Stomach (tissue), 9 donors: ENCODE results near the gene B3GALNT1. TPM values are rescaled to one million over a fixed set of nuclear protein-coding genes. Genes with fewer than 3 reads are reported as not detected.

Source experiments
- DNase-seq, 2 donors: peaks; one replicate each; pipeline versions ENCODE4 v3.0.0 to v3.0.0-alpha.2; 2013 to 2019
- H3K27ac ChIP-seq, 5 donors: fragments of 200-600 bp in 4 of 5; sonication (generic) in 4 of 5; one replicate each; pipeline ENCODE4 v1.5.1; 2013 to 2019; ENCODE audit warnings: mild to moderate bottlenecking in 1 of 5, moderate library complexity in 1 of 5
- H3K27me3 ChIP-seq, 3 donors: fragments of 200-600 bp; sonication (generic); one replicate each; pipeline ENCODE4 v1.5.1; 2017 to 2019; ENCODE audit warnings: mixed run types in 1 of 3
- H3K36me3 ChIP-seq, 4 donors: fragments of 200-600 bp; sonication (generic); 1 replicate in 3 of 4; 2 replicates in 1 of 4; pipeline ENCODE4 v1.5.1; 2016 to 2019
- H3K4me1 ChIP-seq, 4 donors: fragments of 200-600 bp; sonication (generic); one replicate each; pipeline ENCODE4 v1.5.1; 2016 to 2019
- H3K4me3 ChIP-seq, 4 donors: fragments of 200-600 bp; sonication (generic) in 3 of 4; one replicate each; pipeline ENCODE4 v1.5.1; 2016 to 2019; ENCODE audit warnings: mild to moderate bottlenecking in 1 of 4
- H3K9me3 ChIP-seq, 4 donors: fragments of 200-600 bp; sonication (generic); one replicate each; pipeline ENCODE4 v1.5.1; 2016 to 2019
- EP300 ChIP-seq: sonication (generic); formaldehyde crosslinking; IDR thresholded peaks from one replicate; pipeline ENCODE4 v1.6.1; 2017; ENCODE audit warnings: antibody characterized with exemption
- POLR2A ChIP-seq, 4 donors: fragments of 450-650 bp; IDR thresholded peaks; one replicate each; pipeline ENCODE4 v1.6.1; 2016; ENCODE audit warnings: antibody characterized with exemption in 4 of 4, control low read depth in 2 of 4, mild to moderate bottlenecking in 1 of 4, moderate library complexity in 1 of 4
- POLR2AphosphoS5 ChIP-seq, 3 donors: sonication (generic); formaldehyde crosslinking; IDR thresholded peaks; one replicate each; pipeline ENCODE4 v1.6.1; 2016; ENCODE audit warnings: antibody characterized with exemption in 3 of 3
- WGBS, 5 donors: extraction: QIAGEN DNeasy Blood & Tissue Kit in 3 of 5; methylation state at CpG; one replicate each; pipeline versions ENCODE4 v1.1.5 to v1.1.7; 2013 to 2018; 5-methylcytosine and 5-hydroxymethylcytosine counted together
- intact Hi-C: fragments of 100-400 bp; cut with DNase I; formaldehyde crosslinking; loops from one replicate; pipeline ENCODE4 v1.15.1; 2023; ENCODE audit warnings: low total_unique reads
- polyA plus RNA-seq, 3 donors: library from polyadenylated mRNA; stranded (reverse); fragments of 200-250 nt; gene quantifications; one replicate each; pipeline ENCODE4 v1.2.3, GENCODE V29; 2013
- total RNA-seq, 5 donors: library from RNA; depleted of rRNA; stranded (reverse); fragments of >200 nt; gene quantifications; one replicate each; pipeline versions ENCODE4 v1.1.0 to v1.2.3, GENCODE V29; 2014 to 2016
- TF ChIP-seq, protein P1 (sequence below), 7 experiments: fragments of 450-650 bp in 4 of 7; fragments of 200-600 bp in 3 of 7; sonication (generic) in 3 of 7; IDR thresholded peaks; one replicate each; pipeline ENCODE4 v1.5.1; 2016 to 2019; ENCODE audit warnings: antibody characterized with exemption in 7 of 7, control low read depth in 2 of 7, mild to moderate bottlenecking in 1 of 7
- donor health status: healthy with polysubstance abuse.
- donor health status: Bipolar disorder and iron deficiency.
- donor health status: healthy.

The B3GALNT1 gene
- total and polyA plus RNA-seq, 8 donors = 2.7 to 26.1 (median 4.7) TPM; not detected in 2

DNA sequence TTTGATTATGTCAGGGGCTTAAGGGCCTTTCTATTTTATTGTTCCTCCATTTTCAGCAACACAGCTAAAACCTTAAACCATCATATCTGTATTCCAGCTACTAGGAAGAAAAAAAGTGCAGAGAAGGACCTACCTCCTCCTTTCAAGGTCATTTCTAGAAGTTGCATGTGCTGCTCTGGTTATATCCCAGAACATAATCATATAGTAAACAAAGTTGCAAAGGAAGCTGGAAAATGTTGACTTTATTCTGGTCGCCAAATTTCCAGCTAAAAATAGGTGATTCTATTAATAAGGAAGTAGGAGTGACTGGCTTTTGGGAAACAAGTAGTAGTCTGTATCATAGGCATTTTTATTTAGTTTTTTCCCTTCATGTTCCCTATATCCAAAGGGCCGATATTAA lies 21.3 kb upstream of the B3GALNT1 start:
- no peaks in the 10 kb centered on the region for H3K27me3 ChIP-seq
- no peak for DNase-seq
- peaks cover 0 to 38% (median 28%) of the 10 kb centered on the region in 4 donors for H3K9me3 ChIP-seq
- no peak overlapping the region for H3K4me3 ChIP-seq
- H3K36me3 ChIP-seq = no peaks in the 10 kb centered on the region
- 41 to 58% (median 54%) methylated on average over 2 of the region's 2 CpGs for WGBS, 5 donors
- intact Hi-C loops = no loop called here
- TF ChIP-seq, protein P1, sequence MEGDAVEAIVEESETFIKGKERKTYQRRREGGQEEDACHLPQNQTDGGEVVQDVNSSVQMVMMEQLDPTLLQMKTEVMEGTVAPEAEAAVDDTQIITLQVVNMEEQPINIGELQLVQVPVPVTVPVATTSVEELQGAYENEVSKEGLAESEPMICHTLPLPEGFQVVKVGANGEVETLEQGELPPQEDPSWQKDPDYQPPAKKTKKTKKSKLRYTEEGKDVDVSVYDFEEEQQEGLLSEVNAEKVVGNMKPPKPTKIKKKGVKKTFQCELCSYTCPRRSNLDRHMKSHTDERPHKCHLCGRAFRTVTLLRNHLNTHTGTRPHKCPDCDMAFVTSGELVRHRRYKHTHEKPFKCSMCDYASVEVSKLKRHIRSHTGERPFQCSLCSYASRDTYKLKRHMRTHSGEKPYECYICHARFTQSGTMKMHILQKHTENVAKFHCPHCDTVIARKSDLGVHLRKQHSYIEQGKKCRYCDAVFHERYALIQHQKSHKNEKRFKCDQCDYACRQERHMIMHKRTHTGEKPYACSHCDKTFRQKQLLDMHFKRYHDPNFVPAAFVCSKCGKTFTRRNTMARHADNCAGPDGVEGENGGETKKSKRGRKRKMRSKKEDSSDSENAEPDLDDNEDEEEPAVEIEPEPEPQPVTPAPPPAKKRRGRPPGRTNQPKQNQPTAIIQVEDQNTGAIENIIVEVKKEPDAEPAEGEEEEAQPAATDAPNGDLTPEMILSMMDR (IDR thresholded peaks at IDR 0.05) = no peak
- no peak for TF ChIP-seq POLR2A (IDR thresholded peaks at IDR 0.05)
- TF ChIP-seq EP300 = no peak
- TF ChIP-seq POLR2AphosphoS5 (IDR thresholded peaks at IDR 0.05) = no peak
- H3K27ac ChIP-seq = no peak overlapping the region
- H3K4me1 ChIP-seq = no peaks in the 10 kb centered on the region

DNA sequence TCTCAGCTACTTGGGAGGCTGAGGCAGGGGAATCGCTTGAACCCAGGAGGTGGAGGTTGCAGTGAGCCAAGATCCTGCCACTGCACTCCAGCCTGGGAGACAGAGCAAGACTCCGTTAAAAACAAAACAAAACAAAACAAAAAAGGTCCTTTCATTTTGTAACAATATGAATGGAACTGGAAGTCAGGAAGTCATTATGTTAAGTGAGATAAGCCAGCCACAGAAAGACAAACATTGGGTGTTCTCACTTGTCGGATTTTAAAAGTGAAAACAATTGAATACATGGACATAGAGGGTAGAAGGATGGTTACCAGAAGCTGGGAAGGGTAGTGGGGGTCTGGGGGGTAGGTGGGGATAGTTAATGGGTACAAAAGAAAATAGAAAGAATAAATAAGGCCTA lies 12.5 kb upstream of the B3GALNT1 start:
- TF ChIP-seq POLR2AphosphoS5 (IDR thresholded peaks at IDR 0.05) (no peak), EP300 (no peak), POLR2A (IDR thresholded peaks at IDR 0.05) (no peak)
- TF ChIP-seq, protein P1 (IDR thresholded peaks at IDR 0.05) = no peak
- Histone ChIP-seq H3K27ac (no peak overlapping the region), H3K27me3 (no peaks in the 10 kb centered on the region), H3K36me3 (no peaks in the 10 kb centered on the region), H3K4me3 (no peak overlapping the region), H3K4me1 (no peaks in the 10 kb centered on the region), H3K9me3 (peaks cover 6 to 62% (median 47%) of the 10 kb centered on the region in 4 donors)
- WGBS, 5 donors = 48 to 69% (median 55%) methylated on average over 3 of the region's 3 CpGs
- intact Hi-C loops = no loop called here
- DNase-seq = no peak

DNA sequence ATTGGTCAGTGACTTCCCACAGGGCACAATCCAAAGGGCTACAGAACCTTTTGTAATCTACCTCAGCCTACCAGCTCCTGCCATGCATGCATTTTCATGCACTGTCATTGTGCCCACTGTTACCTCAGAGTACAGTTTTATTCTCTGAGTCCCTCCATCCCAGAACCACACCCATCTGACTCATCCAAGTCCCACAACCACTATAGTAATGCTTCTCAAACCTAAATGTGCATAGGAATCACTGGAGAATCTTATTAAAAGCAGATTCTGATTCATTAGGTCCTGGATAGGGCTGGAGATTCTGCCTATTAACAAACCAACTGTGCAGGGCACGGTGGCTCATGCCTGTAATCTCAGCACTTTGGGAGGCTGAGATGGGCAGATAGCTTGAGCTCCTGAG lies 3.7 kb upstream of the B3GALNT1 start:
- H3K4me3 ChIP-seq = no peak overlapping the region
- DNase-seq = no peak
- TF ChIP-seq POLR2AphosphoS5 (IDR thresholded peaks at IDR 0.05) (no peak), POLR2A (IDR thresholded peaks at IDR 0.05) (no peak), EP300 (no peak)
- TF ChIP-seq, protein P1 (IDR thresholded peaks at IDR 0.05) = no peak
- H3K27me3 ChIP-seq = no peaks in the 10 kb centered on the region
- H3K9me3 ChIP-seq = no peaks in the 10 kb centered on the region
- H3K4me1 ChIP-seq = peaks cover 4 to 20% (median 14%) of the 10 kb centered on the region in 4 donors
- no peak overlapping the region for H3K27ac ChIP-seq
- 90 to 100% (median 97%) methylated on average over 1 of the region's 1 CpG for WGBS, 5 donors
- intact Hi-C loops = no loop called here
- H3K36me3 ChIP-seq = no peaks in the 10 kb centered on the region

DNA sequence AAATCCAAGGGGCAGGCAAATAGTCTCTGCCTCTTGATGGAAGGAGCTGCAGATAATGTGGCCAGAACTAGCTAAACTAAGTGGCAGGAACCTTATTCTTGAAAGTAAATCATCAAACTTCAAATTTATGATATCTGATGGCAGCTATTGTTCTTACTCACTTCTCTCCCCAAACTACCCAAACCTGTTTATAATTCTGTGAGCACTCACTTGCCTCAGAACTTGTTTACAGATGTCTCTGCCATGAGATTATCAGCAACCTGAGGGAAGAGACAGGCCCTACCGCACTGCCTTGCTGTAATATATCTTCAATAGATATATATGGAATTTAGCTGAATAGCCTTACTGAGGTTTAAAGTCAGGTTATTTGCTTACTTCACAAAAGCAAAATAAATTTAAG lies 2.2 kb upstream of the B3GALNT1 start:
- intact Hi-C loops = no loop called here
- WGBS, 5 donors = 67 to 86% (median 76%) methylated on average over 1 of the region's 1 CpG
- TF ChIP-seq, protein P1 (IDR thresholded peaks at IDR 0.05) = no peak
- no peak for TF ChIP-seq POLR2A (IDR thresholded peaks at IDR 0.05)
- no peak for TF ChIP-seq POLR2AphosphoS5 (IDR thresholded peaks at IDR 0.05)
- no peak for TF ChIP-seq EP300

More for the DNA sequence above, 2.2 kb upstream of the B3GALNT1 start:
- H3K27me3 ChIP-seq = no peaks in the 10 kb centered on the region
- no peak for DNase-seq
- H3K36me3 ChIP-seq = no peaks in the 10 kb centered on the region
- no peaks in the 10 kb centered on the region for H3K9me3 ChIP-seq
- H3K27ac ChIP-seq = no peak overlapping the region
- peaks cover 4 to 23% (median 18%) of the 10 kb centered on the region in 4 donors for H3K4me1 ChIP-seq
- H3K4me3 ChIP-seq = no peak overlapping the region
